ENCODE measurements around the gene TCF7L1. TPM values are rescaled to one million over a fixed set of nuclear protein-coding genes. Genes with fewer than 3 reads are reported as not detected.

TCF7L1 gene
- total RNA-seq, 6 experiments from 2014 or later = 1.2 to 8.8 (median 3.7) TPM

DNA sequence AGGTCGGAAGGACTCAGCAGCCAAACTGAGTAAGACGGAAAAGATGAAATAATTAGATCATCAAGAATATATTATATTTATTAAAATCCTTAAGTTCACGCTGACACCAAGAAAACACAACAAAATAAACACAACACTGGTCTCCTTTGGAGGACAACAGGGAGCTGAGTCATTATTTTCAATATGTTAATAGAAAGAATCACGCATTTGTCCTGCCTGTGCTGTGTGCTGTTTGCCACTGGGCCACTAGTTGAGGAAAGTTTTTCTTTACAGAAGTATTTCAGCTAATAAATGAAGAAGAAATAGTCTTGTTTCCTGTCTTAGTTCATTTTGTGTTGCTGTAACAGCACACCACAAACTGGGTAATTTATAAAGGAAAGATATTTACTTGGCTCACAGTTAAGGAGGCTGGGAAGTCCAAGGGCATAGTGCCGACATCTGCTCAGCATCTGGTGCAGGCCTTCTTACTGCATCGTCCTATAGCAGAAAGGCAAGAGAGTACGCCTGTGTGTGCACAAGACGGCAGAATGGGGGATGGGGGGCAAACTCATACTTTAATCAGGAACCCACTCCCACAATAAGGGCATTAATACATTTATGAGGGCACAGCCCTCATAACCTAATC lies 88.0 kb downstream of the TCF7L1 start:
- intact Hi-C loops (cut with DNase I) = no loop called here
- DNase-seq (no peak), ATAC-seq (no peak)
- 90% methylated on average over 6 of the region's 8 CpGs for WGBS (ENCODE audit: insufficient coverage, low coverage, low lambda C conversion rate, missing lambda C conversion rate)
- H3K4me1 ChIP-seq = no peaks in the 10 kb centered on the region
- H3K4me3 ChIP-seq = no peak overlapping the region
- no peaks in the 10 kb centered on the region for H3K9me3 ChIP-seq
- H3K27me3 ChIP-seq = no peaks in the 10 kb centered on the region
- no peaks in the 10 kb centered on the region for H3K36me3 ChIP-seq
- no peak overlapping the region for H3K27ac ChIP-seq
- TF ChIP-seq, protein P1, sequence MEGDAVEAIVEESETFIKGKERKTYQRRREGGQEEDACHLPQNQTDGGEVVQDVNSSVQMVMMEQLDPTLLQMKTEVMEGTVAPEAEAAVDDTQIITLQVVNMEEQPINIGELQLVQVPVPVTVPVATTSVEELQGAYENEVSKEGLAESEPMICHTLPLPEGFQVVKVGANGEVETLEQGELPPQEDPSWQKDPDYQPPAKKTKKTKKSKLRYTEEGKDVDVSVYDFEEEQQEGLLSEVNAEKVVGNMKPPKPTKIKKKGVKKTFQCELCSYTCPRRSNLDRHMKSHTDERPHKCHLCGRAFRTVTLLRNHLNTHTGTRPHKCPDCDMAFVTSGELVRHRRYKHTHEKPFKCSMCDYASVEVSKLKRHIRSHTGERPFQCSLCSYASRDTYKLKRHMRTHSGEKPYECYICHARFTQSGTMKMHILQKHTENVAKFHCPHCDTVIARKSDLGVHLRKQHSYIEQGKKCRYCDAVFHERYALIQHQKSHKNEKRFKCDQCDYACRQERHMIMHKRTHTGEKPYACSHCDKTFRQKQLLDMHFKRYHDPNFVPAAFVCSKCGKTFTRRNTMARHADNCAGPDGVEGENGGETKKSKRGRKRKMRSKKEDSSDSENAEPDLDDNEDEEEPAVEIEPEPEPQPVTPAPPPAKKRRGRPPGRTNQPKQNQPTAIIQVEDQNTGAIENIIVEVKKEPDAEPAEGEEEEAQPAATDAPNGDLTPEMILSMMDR (IDR thresholded peaks at IDR 0.05) = no peak
- TF ChIP-seq POLR2A (IDR thresholded peaks at IDR 0.05) = no peak

DNA sequence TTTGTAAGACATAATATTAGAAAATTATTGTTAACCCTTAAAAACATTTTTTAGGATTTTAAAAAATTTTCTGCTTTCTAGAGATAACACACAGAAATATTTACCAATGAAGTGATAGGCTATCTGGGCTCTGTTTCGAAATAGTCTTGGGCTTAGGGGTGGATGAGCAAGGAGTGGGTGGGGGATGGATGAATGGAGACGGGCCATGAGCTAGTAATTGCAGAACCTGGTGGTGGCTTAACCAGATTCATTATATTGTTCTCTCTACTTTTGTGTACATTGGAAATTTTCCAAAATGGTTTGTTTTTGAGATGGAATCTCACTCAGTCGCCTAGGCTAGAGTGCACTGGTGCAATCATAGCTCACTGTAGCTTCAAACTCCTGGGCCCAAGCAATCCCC lies 89.6 kb downstream of the TCF7L1 start:
- intact Hi-C loops (cut with DNase I) = no loop called here
- TF ChIP-seq, protein P1 (IDR thresholded peaks at IDR 0.05) = no peak
- no peak for TF ChIP-seq POLR2A (IDR thresholded peaks at IDR 0.05)
- H3K4me3 ChIP-seq = no peak overlapping the region
- WGBS (ENCODE audit: insufficient coverage, low coverage, low lambda C conversion rate, missing lambda C conversion rate) = 32% methylated on average over 3 of the region's 3 CpGs
- H3K36me3 ChIP-seq = no peaks in the 10 kb centered on the region
- H3K9me3 ChIP-seq = no peaks in the 10 kb centered on the region
- H3K27me3 ChIP-seq = no peaks in the 10 kb centered on the region
- DNase-seq (no peak), ATAC-seq (peak in 2 of 4 donors; percentile 32 to 35)
- no peaks in the 10 kb centered on the region for H3K4me1 ChIP-seq
- H3K27ac ChIP-seq = no peak overlapping the region

DNA sequence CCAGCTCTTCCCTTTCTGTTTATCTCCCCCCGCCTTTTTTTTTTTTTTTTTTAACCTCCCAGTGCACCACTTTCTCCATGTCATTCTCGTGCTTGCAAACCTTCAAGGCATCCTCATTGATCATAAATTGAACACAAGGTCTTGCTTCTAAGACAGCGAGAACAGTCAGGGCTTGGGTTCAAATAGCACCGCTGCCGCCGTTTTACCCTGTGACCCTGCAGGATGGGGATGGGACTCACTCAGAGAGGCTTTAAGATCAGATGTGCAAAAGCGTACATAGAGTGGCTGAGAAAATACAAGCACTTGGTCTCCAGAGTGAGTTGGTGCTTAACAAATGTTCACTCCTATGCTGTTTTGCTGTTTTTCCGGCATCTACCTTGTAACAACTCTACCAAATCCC lies 93.6 kb downstream of the TCF7L1 start:
- ATAC-seq (no peak), DNase-seq (no peak)

DNA sequence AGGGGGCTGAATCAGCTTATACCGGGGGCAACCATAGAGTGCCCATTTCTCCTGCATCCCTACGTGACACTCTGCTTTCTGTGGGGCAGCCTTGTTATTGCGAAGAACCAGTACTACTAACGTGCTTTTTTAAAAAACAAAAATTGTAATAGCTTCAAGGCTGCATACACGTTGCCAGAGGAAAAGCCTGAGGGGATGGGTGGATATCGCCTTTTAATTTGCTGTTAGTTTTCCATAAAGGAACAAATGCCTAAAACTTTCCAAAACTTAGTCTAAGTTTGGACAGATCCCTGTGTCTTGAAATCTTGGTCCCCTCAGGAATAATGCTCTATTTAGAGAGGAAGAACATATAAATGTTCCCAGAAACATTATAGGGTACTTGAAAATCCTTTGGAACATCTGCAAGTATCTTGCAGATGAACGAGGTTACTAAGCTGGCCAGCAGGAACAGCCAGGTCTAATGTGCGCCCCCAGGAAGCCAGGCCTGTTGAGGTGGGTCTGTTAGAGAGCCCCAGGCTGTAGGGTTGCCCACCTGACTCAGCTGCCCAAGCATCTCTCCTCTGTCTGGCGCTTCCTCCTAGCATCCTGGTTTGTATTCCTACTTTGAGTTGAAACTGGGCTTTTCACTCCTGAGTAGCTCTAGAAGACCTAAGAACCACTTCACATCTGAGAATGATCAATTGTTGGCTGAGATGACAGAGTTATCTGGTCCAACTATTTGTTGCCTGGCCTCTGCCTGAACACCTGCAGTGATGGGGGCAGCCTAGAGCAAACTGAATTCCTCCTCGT lies 97.7 kb downstream of the TCF7L1 start:
- Histone ChIP-seq H3K36me3 (no peaks in the 10 kb centered on the region), H3K27me3 (no peaks in the 10 kb centered on the region), H3K27ac (no peak overlapping the region), H3K9me3 (no peaks in the 10 kb centered on the region), H3K4me3 (no peak overlapping the region), H3K4me1 (peaks cover 0 to 2% (median 0%) of the 10 kb centered on the region in 4 donors)
- WGBS (ENCODE audit: insufficient coverage, low coverage, low lambda C conversion rate, missing lambda C conversion rate) = 73% methylated on average over 9 of the region's 10 CpGs
- intact Hi-C loops (cut with DNase I) = no loop called here
- DNase-seq = no peak
- TF ChIP-seq, protein P1 (IDR thresholded peaks at IDR 0.05) = no peak
- no peak for TF ChIP-seq POLR2A (IDR thresholded peaks at IDR 0.05)
- ATAC-seq = peak in 1 of 4 donors; percentile 20

More for the DNA sequence above, 93.6 kb downstream of the TCF7L1 start:
- no peaks in the 10 kb centered on the region for H3K4me1 ChIP-seq
- no peaks in the 10 kb centered on the region for H3K36me3 ChIP-seq
- H3K9me3 ChIP-seq = no peaks in the 10 kb centered on the region
- TF ChIP-seq, protein P1 (IDR thresholded peaks at IDR 0.05) = no peak
- no peak for TF ChIP-seq POLR2A (IDR thresholded peaks at IDR 0.05)
- intact Hi-C loops (cut with DNase I) = no loop called here
- WGBS (ENCODE audit: insufficient coverage, low coverage, low lambda C conversion rate, missing lambda C conversion rate) = 84% methylated on average over 7 of the region's 8 CpGs
- no peaks in the 10 kb centered on the region for H3K27me3 ChIP-seq
- no peak overlapping the region for H3K27ac ChIP-seq
- H3K4me3 ChIP-seq = no peak overlapping the region

Measured in right lobe of liver (tissue), 6 donors.